TTC549 (cell line): Measurements from ENCODE around the gene CCDC86.

ENCODE experiments used
- FAIRE-seq: peaks from 2 replicates; lab custom pipeline; 2012; peaks lifted over from hg19 to GRCh38; lab: Jason Lieb, UNC

The CCDC86 gene

DNA sequence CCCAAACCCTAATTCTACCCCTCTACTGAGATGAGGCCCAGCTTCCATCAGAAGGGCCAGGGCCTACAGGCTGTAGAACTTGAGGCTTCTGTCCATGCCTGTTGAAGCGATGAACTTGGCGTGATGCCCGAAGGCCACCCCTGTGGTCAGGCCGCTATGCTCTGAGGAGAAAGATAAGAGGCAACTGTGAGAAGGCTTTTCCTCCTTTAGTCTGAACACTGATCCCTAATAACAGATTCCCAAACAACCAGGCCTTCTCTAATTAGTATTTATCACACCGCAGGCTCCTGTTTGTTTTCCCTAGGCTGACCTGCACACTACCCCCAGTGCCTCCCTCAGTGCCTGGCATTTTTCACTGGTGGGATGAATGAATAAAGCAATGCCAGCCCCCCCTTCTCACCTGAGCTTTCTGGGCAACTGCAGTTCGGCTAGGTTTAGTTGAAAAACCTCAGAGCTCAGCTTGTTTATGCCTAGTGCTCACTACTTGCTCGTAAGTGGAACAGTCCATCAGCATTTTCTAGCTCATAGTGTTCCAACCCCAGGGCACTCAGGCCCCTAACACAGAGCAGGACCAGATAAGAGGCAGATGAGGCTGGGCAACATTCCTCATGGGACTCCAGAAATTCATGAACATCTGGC lies 49.3 kb downstream of the CCDC86 start:
- FAIRE-seq, result no peak

DNA sequence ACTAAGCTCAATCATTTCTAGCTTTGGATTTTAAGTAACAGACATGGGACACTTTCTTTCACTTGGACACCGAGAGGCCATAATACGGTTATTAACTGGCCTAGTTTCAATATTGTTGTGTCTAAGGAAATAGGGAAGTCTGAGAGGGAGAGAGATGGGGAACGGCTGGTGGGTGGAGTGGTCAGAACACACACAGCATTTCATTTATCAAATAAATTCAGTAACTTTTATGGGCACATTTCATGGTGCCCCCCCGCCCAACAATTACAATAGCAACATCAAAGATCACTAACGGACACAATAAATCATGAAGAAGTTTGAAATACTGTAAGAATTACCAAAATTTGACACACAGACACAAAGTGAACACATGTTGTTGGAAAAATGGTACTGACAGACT lies 53.8 kb downstream of the CCDC86 start:
- FAIRE-seq, result no peak

DNA sequence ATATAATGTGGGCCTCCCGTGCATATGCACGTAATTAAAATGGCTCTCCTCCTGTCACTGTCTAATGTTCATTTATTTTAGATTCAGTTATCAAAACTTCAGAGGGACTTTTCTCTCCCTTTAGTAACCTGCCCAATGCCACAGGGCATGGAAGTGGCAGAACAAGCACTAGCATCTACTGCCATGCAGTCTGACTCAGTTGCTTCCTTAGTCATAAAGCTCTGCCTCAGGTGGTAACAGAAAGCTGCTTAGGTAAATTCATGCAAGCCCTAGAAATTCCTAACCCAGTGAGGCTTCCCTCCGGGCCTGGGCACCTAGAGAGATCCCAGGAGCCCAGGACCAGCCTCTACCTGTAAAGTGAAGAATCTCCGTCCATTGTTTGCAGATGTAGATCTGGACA lies 55.6 kb downstream of the CCDC86 start:
- no peak for FAIRE-seq

DNA sequence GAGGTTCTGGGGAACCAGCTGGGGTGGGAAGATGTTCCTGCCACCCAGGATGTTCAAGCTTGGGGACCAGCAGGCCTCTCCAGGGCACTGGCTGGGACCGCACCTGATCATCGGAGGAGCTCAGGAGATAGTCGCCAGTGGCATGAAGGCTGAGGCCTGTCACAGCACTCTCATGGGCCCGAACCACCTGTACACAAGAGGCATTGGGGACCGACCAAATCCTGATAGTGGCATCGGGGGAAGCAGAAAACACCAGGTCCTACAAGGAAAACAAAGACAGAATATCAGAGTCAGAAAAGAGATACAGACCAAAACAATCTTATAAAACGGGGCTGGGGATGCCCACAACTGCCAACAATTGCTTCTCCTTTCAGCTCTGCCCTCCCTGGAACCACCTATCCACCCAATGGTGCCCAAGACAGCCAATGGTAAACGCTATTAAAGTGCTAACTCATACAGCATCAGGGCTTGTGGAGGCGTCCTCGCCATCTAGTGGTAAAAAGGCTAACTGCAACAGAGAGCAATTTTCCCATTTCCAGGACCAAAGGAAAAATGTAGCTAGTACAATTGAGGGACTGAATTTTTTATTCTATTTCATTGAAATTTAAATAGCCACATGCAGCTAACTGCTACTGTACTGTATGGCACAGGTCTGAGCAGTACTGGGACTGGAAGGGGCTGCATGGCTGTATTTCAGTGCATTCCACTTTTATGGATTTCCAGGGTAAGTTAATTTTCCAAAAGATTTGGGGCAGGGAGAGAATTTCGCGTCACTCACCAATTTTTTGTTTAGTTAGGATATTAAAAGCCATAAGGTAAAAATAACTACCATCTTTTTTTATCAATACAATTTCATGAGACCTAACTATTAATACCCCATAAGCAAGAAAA lies 57.4 kb downstream of the CCDC86 start:
- peak; percentile 5 for FAIRE-seq

DNA sequence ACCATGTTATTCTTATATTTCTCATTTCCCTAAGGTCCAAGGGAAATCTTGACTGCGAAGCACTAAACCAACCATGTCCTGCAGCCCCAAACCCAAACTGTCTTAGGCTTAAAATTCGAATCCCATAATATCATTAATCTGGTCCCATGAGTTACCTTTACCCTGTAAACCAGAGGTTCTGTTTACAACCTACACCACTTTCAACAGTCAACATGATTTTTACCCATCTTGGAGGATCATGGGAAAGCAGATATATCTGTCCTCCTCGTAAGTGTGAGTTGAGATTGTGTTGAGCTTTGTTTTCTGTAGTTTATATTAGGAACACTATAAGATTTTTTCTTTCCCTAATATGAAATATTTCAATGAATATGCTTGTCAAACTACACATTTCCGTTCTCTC lies 58.1 kb downstream of the CCDC86 start:
- FAIRE-seq, result no peak
